H7 (cell line): ENCODE measurements around the gene REEP3. TPM values are rescaled to one million over a fixed set of nuclear protein-coding genes. Genes with fewer than 3 reads are reported as not detected.
A peak's percentile ranks its signal among the peaks of the same experiment; 100 is the strongest.
"Not testable (repeated sequence)": the region's sequence is repeated elsewhere in the genome, so short reads cannot be mapped to it uniquely, and the experiment has no call there.

Source experiments
- DNase-seq: peaks from one replicate; pipeline ENCODE4 v3.0.0; 2012
- H3K27me3 ChIP-seq: 2 replicates; pipeline ENCODE4 v1.6.0; 2011; ENCODE audit warnings: mild to moderate bottlenecking, low read length; ENCODE audit not compliant: control insufficient read depth, insufficient read depth
- H3K36me3 ChIP-seq: replicated peaks from 2 replicates; pipeline ENCODE4 v1.5.1; 2011; ENCODE audit warnings: low read length; ENCODE audit not compliant: control insufficient read depth, insufficient read depth
- H3K4me3 ChIP-seq: 2 replicates; pipeline ENCODE4 v1.5.1; 2011; ENCODE audit warnings: low read depth, mild to moderate bottlenecking, control low read depth, low read length, moderate library complexity; ENCODE audit not compliant: insufficient read depth
- total RNA-seq: library from RNA; depleted of rRNA; stranded (reverse); fragments of >200 nt; shearing (Covaris generic); gene quantifications from 2 replicates; pipeline ENCODE4 v1.2.3, GENCODE V29; 2014

REEP3 gene
- total RNA-seq, 1 experiment from 2014 or later = 16.1 TPM

DNA sequence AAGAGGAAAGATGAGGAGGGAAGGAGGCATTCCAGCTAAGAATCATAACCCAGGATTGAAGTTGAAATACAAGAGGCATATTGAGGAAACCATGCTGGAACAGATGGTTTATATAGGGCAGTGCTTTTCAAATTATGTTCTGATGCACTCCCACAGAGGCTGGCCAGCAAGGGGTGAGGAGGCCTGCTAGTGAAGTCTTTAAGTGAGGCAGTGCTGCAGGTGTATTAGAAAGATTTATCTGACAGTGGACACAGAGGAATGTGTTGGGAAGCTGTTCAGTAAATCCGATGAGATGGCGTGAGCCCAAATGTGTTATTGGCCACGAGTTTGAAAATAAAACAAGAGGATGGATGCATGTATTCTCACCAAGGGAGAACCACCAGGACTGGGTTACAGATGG lies 28.6 kb downstream of the REEP3 start:
- Histone ChIP-seq H3K27me3 (no peaks in the 10 kb centered on the region), H3K4me3 (no peak overlapping the region), H3K36me3 (no peaks in the 10 kb centered on the region)
- no peak for DNase-seq

DNA sequence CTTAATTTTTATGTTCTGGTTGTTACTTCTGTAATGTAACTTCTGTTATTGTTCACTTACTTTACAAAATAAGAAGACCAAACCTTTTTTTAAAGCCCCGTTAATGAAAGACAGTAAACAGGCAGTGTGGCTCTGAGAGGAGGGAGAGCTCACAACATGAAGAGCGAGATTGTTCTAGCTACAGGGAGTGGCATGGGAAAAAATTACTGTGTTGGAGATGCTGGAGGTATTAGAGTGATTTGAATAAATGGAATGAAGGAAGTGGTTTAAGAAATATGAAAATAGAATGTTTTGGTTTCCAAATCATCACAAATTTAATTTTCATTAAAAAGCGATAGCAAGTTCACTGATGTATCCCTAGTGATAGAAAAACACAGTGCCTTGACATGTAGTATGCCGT lies 31.8 kb downstream of the REEP3 start:
- no peak for DNase-seq
- Histone ChIP-seq H3K36me3 (no peaks in the 10 kb centered on the region), H3K27me3 (no peaks in the 10 kb centered on the region), H3K4me3 (no peak overlapping the region)

DNA sequence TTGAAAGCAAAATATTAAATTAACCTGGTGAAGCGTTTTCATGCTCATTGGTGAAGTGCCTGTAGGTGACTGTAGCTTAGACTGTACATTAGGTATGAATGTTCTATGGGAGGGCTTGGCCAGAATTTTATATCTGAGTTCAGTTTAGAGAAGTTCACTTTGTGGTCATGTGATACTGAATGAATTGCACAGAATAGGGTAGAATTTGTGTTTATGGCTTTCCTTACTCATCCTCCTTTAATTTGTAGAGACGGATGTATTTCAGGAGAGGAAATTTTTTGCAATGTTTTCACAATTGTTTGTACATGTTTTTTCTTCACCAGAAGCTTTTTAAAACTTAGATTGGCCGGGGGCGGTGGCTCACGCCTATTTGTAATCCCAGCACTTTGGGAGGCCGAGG lies 32.3 kb downstream of the REEP3 start:
- DNase-seq = no peak
- no peaks in the 10 kb centered on the region for H3K27me3 ChIP-seq
- H3K4me3 ChIP-seq = no peak overlapping the region
- H3K36me3 ChIP-seq = no peaks in the 10 kb centered on the region

DNA sequence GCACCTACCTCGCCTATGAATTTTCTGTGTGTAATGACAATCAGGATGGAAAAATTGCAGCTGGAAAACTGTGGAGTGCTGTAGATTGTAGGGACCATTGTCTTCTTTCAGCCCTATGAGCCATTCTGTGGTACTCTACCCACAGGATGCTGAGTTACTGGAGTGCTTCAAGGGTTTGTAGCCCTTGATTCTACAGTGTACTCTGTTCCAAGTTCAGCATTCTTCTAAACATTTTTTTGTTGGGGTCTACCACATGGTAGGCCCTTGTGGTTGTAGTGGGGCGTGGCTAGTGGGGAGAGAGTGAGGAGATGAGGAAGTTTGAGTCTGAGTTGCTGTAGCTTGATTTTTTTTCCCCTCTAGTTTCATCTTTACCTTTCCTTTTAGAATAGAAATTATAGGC lies 33.5 kb downstream of the REEP3 start:
- no peaks in the 10 kb centered on the region for H3K27me3 ChIP-seq
- H3K36me3 ChIP-seq = no peaks in the 10 kb centered on the region
- DNase-seq = peak; percentile 25
- H3K4me3 ChIP-seq = no peak overlapping the region

DNA sequence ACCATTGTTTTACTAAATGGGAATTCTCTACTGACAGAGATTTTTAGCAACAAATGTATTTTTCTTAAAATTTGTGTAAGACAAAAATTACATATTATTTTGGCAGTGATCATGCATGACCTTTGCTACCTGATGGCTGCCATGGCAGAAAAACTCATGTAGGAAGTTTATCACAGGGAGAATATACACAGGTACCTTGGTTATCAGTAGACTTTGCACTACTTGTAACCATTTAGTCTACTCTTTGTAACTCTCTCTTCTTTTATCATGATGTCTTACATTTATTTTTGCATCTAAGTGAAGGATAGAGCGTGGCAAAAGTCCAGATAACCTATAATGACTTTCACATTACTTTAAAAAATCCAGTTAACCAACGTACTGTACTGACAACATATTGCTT lies 34.1 kb downstream of the REEP3 start:
- Histone ChIP-seq H3K4me3 (no peak overlapping the region), H3K36me3 (no peaks in the 10 kb centered on the region), H3K27me3 (no peaks in the 10 kb centered on the region)
- no peak for DNase-seq

DNA sequence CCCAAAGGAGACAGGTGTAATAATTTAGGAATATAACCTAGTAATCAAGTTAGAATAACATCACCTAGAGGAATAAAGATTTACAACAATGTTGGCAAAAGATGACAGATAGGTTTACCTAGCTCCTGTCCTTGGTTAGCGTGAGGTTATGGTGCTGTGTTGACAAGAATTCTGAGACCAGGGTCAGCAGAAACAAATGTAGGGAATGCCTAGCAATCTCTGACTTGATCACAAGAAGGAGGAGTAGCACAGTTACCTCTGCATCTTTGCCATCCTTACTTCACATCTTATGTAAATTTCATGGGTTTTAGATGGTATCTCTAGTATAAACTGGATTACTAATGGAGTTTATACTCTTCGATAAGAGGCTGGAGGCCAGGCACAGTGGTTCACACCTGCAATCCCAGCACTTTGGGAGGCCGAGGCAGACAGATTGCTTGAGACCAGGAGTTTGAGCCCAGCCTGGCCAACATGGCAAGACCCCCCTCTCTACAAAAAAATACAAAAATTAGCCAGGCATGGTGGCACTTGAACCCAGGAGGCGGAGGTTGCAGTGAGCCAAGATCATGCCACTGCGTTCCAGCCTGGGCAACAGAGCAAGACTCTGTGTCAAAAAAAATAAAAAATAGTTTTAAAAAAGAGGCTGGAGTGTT lies 37.1 kb downstream of the REEP3 start:
- Histone ChIP-seq H3K27me3 (no peaks in the 10 kb centered on the region), H3K36me3 (no peaks in the 10 kb centered on the region), H3K4me3 (no peak overlapping the region)
- DNase-seq = no peak

DNA sequence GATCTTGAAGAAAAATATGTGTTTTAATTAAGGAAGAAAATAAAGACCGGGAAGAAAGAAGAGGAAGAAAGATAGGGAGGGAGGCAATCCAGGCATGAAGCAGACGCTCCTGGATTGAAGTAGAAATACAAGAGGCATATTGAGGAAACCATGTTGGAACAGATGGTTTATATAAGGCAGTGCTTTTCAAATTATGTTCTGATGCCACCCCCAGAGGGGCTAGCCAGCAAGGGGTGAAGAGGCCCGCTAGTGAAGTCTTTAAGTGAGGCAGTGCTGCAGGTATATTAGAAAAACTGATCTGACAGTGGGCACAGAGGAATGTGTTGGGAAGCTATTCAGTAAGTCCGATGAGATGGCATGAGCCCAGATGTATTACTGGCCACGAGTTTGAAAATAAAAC lies 40.1 kb downstream of the REEP3 start:
- Histone ChIP-seq H3K4me3 (no peak overlapping the region), H3K27me3 (no peaks in the 10 kb centered on the region), H3K36me3 (no peaks in the 10 kb centered on the region)
- DNase-seq = no peak

DNA sequence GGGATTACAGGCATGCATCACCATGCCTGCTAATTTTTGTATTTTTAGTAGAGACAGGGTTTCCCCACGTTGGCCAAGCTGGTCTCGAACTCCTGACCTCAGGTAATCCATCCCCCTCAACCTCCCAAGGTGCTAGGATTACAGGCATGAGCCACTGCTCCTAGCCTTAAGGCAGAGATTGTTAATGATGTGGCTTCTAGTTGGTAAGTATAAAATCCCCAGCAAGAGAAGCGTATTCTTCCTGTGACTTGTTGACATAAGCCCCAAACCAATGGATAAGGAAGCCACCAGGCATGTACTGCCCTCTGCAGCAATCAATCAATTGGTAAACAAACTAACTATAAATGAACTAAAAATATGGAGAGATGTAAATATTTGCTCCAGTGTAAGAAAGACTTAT lies 41.2 kb downstream of the REEP3 start:
- DNase-seq = no peak
- H3K27me3 ChIP-seq = no peaks in the 10 kb centered on the region
- no peak overlapping the region for H3K4me3 ChIP-seq
- no peaks in the 10 kb centered on the region for H3K36me3 ChIP-seq

DNA sequence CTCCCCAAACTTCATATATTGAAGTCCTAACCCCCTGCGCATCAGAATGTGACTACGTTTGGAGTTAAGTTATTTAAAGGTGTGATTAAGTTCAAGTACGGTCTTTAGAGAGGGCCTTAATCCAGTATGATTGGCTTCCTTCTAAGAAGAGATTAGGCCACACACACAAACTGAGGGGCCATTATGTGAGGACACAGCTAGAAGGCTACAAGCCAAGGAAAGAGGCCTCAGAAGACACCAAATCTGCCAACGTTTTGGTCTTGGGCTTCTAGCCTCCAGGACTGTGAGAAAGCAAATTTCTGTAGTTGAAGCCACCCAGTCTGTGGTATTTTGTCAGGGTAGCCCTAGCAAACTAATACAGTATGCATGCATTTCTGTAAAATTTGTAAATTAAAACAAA lies 41.7 kb downstream of the REEP3 start:
- Histone ChIP-seq H3K4me3 (no peak overlapping the region), H3K27me3 (no peaks in the 10 kb centered on the region), H3K36me3 (no peaks in the 10 kb centered on the region)
- no peak for DNase-seq

DNA sequence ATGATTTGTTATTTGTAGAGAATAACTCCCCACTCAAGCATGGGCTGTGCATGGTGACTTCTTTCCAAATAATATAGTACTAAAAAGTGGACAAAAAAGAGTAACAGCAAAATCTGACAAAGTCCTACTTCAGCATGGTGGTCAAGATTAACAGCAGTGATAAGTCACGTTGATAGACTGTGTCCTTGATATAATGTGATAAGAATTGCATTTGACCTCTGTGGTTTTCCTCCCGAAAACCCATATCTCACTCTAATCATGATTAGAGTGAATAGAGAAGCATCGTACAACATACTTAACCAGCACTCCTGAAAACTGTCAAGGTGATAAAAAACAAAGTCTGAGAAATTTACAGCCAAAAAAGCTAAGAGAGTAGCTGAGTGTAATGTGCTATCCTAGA lies 42.4 kb downstream of the REEP3 start:
- Histone ChIP-seq H3K27me3 (no peaks in the 10 kb centered on the region), H3K36me3 (no peaks in the 10 kb centered on the region), H3K4me3 (no peak overlapping the region)
- no peak for DNase-seq

DNA sequence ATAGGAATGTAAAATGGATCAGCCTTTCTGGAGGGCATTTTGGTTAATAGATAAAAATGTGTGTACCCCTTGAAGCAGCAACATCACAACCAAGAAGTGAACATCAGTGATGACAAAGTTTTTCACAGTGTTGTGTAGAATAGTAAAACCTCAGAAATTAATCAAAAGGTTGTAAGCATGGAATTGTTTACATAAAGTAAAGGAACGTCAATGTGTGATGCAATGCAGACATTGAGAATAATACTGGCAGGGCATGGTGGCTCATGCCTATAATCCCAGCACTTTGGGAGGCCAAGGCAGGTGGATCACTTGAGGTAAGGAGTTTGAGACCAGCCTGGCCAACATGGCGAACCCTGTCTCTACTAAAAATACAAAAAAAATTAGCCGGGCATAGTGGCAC lies 43.5 kb downstream of the REEP3 start:
- not testable (repeated sequence) for H3K27me3 ChIP-seq, DNase-seq, H3K36me3 ChIP-seq, H3K4me3 ChIP-seq

DNA sequence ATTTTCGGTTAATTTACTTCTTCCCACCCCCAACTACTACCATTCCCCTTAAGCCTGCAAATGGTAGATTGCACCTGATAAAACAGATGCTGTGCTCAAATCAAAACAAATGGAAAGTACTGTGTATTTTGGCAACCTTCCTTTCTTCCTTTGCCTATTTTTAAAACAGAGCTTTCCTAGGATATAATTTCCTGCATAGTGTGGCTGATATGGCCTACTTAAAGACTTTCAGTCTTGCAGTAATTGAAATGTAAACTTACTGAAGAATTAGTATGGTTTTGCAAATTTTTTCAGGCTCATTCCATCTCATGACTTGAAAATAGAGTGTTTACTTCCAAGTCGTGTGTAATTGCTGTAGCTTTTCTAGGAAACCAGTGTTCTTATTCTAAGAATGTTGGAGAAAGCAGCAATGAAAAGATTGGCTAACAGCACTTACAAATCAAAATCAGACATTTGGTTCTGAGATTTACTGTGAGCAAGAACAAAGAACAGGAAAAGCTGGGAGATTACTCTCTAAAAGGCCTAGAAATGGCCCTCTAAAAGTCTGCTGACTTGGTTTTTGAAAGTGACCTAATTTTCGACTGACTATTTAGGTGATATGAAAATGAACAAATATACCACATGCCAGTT lies 52.0 kb downstream of the REEP3 start:
- H3K27me3 ChIP-seq = no peaks in the 10 kb centered on the region
- no peak overlapping the region for H3K4me3 ChIP-seq
- H3K36me3 ChIP-seq = peaks cover 2% of the 10 kb centered on the region
- no peak for DNase-seq

DNA sequence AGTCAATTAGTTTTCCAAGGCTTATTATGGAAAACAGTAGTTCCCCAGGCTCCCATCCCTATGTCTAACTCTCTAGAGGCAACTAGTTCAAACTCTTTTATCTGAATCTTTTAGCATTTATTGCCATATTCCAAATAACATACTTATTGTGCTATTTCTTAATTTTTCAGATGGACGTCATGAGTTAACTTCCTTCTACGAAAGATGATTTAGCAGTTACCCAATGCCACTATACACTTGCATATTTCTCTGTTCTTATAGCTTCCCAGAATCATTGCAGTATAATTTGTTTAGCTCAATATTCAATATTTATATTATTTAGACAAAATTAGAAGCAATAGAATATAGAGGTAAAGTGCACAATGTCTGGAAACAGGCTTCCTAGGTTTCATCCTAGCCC lies 52.8 kb downstream of the REEP3 start:
- no peak for DNase-seq
- Histone ChIP-seq H3K36me3 (peaks cover 2% of the 10 kb centered on the region), H3K4me3 (no peak overlapping the region), H3K27me3 (no peaks in the 10 kb centered on the region)

DNA sequence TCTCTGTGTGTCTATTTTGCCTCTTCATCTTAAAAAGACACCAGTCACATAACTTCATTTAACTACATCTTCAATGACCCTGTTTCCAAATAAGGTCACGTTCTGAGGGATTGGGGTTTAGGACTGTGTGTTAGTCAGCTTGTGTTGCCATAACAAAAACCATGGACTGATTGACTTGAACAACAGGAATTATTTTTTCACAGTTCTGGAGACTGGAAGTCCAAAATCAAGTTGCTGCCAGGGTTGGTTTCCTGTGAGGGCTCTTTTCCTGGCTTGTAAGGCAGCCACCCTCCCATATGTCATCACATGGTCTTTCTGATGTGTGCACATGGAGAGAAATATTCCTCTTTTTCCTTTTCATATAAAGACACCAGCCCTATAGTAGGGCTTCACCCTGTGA lies 55.3 kb downstream of the REEP3 start:
- Histone ChIP-seq H3K4me3 (no peak overlapping the region), H3K27me3 (no peaks in the 10 kb centered on the region), H3K36me3 (peaks cover 1% of the 10 kb centered on the region; the same call in 1 of the 2 replicates)
- DNase-seq = no peak

DNA sequence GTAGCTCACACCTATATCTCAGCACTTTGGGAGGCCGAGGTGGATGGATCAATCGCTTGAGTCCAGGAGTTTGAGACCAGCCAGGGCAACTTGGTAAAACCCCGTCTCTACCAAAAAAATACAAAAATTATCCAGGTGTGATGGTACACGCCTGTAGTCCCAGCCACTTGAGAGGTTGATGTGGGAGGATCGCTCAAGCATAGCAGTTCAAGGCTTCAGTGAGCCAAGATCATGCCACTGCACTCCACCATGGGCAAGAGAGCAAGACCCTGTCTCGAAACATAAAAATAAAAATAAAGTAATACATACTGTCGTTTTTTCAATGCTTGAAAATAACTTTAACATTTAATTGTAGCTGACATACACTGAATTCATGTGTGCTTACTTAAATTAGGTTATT lies 57.3 kb downstream of the REEP3 start:
- no peak for DNase-seq
- H3K36me3 ChIP-seq = peaks cover 1% of the 10 kb centered on the region
- no peak overlapping the region for H3K4me3 ChIP-seq
- H3K27me3 ChIP-seq = no peaks in the 10 kb centered on the region
